ENCODE data around the gene LRP1-AS.

Gene LRP1-AS

GRCh38 chr12:57188090-57188425 lies 40.6 kb upstream of the LRP1-AS start:
- Histone ChIP-seq H3K9me3 (replicated peaks; ENCODE audit: low read length) (no peaks in the 10 kb centered on the region), H3K36me3 (ENCODE audit: insufficient read depth, low read length) (peaks cover 100% of the 10 kb centered on the region), H3K4me3 (ENCODE audit: low read length) (no peak overlapping the region), H3K9ac (ENCODE audit: low read depth, low read length) (no peak overlapping the region), H3K4me2 (ENCODE audit: low read length) (no peak overlapping the region), H3K27me3 (ENCODE audit: control insufficient read depth, insufficient read depth, low read length) (no peaks in the 10 kb centered on the region), H3K4me1 (ENCODE audit: control insufficient read depth, insufficient read depth, low read length) (no peaks in the 10 kb centered on the region)

GRCh38 chr12:57187222-57188089 lies 40.0 kb upstream of the LRP1-AS start:
- no peak overlapping the region for H3K9ac ChIP-seq (ENCODE audit: low read depth, low read length)
- no peak overlapping the region for H3K4me3 ChIP-seq (ENCODE audit: low read length)

GRCh38 chr12:57185906-57186508 lies 38.6 kb upstream of the LRP1-AS start:
- no peaks in the 10 kb centered on the region for H3K27me3 ChIP-seq (ENCODE audit: control insufficient read depth, insufficient read depth, low read length)
- H3K9ac ChIP-seq (ENCODE audit: low read depth, low read length) = no peak overlapping the region
- H3K4me1 ChIP-seq (ENCODE audit: control insufficient read depth, insufficient read depth, low read length) = no peaks in the 10 kb centered on the region
- H3K4me2 ChIP-seq (ENCODE audit: low read length) = no peak overlapping the region
- H3K4me3 ChIP-seq (ENCODE audit: low read length) = no peak overlapping the region
- peaks cover 98% of the 10 kb centered on the region for H3K36me3 ChIP-seq (ENCODE audit: insufficient read depth, low read length)
- no peaks in the 10 kb centered on the region for H3K9me3 ChIP-seq (replicated peaks; ENCODE audit: low read length)

More at GRCh38 chr12:57187222-57188089, 40.0 kb upstream of the LRP1-AS start:
- Histone ChIP-seq H3K4me1 (ENCODE audit: control insufficient read depth, insufficient read depth, low read length) (no peaks in the 10 kb centered on the region), H3K27me3 (ENCODE audit: control insufficient read depth, insufficient read depth, low read length) (no peaks in the 10 kb centered on the region), H3K4me2 (ENCODE audit: low read length) (no peak overlapping the region), H3K9me3 (replicated peaks; ENCODE audit: low read length) (no peaks in the 10 kb centered on the region), H3K36me3 (ENCODE audit: insufficient read depth, low read length) (peaks cover 99% of the 10 kb centered on the region)

GRCh38 chr12:57185403-57185802 lies 38.0 kb upstream of the LRP1-AS start:
- no peaks in the 10 kb centered on the region for H3K27me3 ChIP-seq (ENCODE audit: control insufficient read depth, insufficient read depth, low read length)
- no peak overlapping the region for H3K4me2 ChIP-seq (ENCODE audit: low read length)
- H3K36me3 ChIP-seq (ENCODE audit: insufficient read depth, low read length) = peaks cover 98% of the 10 kb centered on the region
- no peaks in the 10 kb centered on the region for H3K9me3 ChIP-seq (replicated peaks; ENCODE audit: low read length)
- H3K4me1 ChIP-seq (ENCODE audit: control insufficient read depth, insufficient read depth, low read length) = no peaks in the 10 kb centered on the region
- no peak overlapping the region for H3K9ac ChIP-seq (ENCODE audit: low read depth, low read length)
- H3K4me3 ChIP-seq (ENCODE audit: low read length) = no peak overlapping the region

GRCh38 chr12:57183939-57184725 lies 36.7 kb upstream of the LRP1-AS start:
- Histone ChIP-seq H3K9ac (ENCODE audit: low read depth, low read length) (no peak overlapping the region), H3K4me1 (ENCODE audit: control insufficient read depth, insufficient read depth, low read length) (no peaks in the 10 kb centered on the region), H3K36me3 (ENCODE audit: insufficient read depth, low read length) (peaks cover 98% of the 10 kb centered on the region), H3K27me3 (ENCODE audit: control insufficient read depth, insufficient read depth, low read length) (no peaks in the 10 kb centered on the region), H3K4me3 (ENCODE audit: low read length) (no peak overlapping the region), H3K4me2 (ENCODE audit: low read length) (no peak overlapping the region), H3K9me3 (replicated peaks; ENCODE audit: low read length) (no peaks in the 10 kb centered on the region)

- peaks cover 98% of the 10 kb centered on the region for H3K36me3 ChIP-seq (ENCODE audit: insufficient read depth, low read length)
Measured at GRCh38 chr12:57182918-57183575, 35.6 kb upstream of the LRP1-AS start.

GRCh38 chr12:57181561-57182155 lies 34.2 kb upstream of the LRP1-AS start:
- H3K4me2 ChIP-seq (ENCODE audit: low read length) = no peak overlapping the region
- H3K4me3 ChIP-seq (ENCODE audit: low read length) = no peak overlapping the region
- no peaks in the 10 kb centered on the region for H3K27me3 ChIP-seq (ENCODE audit: control insufficient read depth, insufficient read depth, low read length)
- H3K4me1 ChIP-seq (ENCODE audit: control insufficient read depth, insufficient read depth, low read length) = peaks cover 2% of the 10 kb centered on the region
- peaks cover 94% of the 10 kb centered on the region for H3K36me3 ChIP-seq (ENCODE audit: insufficient read depth, low read length)
- no peak overlapping the region for H3K9ac ChIP-seq (ENCODE audit: low read depth, low read length)
- H3K9me3 ChIP-seq (replicated peaks; ENCODE audit: low read length) = no peaks in the 10 kb centered on the region

More at GRCh38 chr12:57182918-57183575, 35.6 kb upstream of the LRP1-AS start:
- no peaks in the 10 kb centered on the region for H3K4me1 ChIP-seq (ENCODE audit: control insufficient read depth, insufficient read depth, low read length)
- H3K9me3 ChIP-seq (replicated peaks; ENCODE audit: low read length) = no peaks in the 10 kb centered on the region
- H3K4me2 ChIP-seq (ENCODE audit: low read length) = no peak overlapping the region
- H3K4me3 ChIP-seq (ENCODE audit: low read length) = no peak overlapping the region
- no peak overlapping the region for H3K9ac ChIP-seq (ENCODE audit: low read depth, low read length)
- no peaks in the 10 kb centered on the region for H3K27me3 ChIP-seq (ENCODE audit: control insufficient read depth, insufficient read depth, low read length)

GRCh38 chr12:57181072-57181471 lies 33.7 kb upstream of the LRP1-AS start:
- peaks cover 7% of the 10 kb centered on the region for H3K4me1 ChIP-seq (ENCODE audit: control insufficient read depth, insufficient read depth, low read length)
- H3K27me3 ChIP-seq (ENCODE audit: control insufficient read depth, insufficient read depth, low read length) = no peaks in the 10 kb centered on the region
- H3K4me3 ChIP-seq (ENCODE audit: low read length) = no peak overlapping the region
- H3K9ac ChIP-seq (ENCODE audit: low read depth, low read length) = no peak overlapping the region
- H3K36me3 ChIP-seq (ENCODE audit: insufficient read depth, low read length) = peaks cover 94% of the 10 kb centered on the region
- no peak overlapping the region for H3K4me2 ChIP-seq (ENCODE audit: low read length)
- H3K9me3 ChIP-seq (replicated peaks; ENCODE audit: low read length) = no peaks in the 10 kb centered on the region

- H3K4me2 ChIP-seq (ENCODE audit: low read length) = no peak overlapping the region
- peaks cover 94% of the 10 kb centered on the region for H3K36me3 ChIP-seq (ENCODE audit: insufficient read depth, low read length)
- H3K4me1 ChIP-seq (ENCODE audit: control insufficient read depth, insufficient read depth, low read length) = peaks cover 10% of the 10 kb centered on the region
- no peak overlapping the region for H3K4me3 ChIP-seq (ENCODE audit: low read length)
- no peaks in the 10 kb centered on the region for H3K9me3 ChIP-seq (replicated peaks; ENCODE audit: low read length)
- no peaks in the 10 kb centered on the region for H3K27me3 ChIP-seq (ENCODE audit: control insufficient read depth, insufficient read depth, low read length)
- no peak overlapping the region for H3K9ac ChIP-seq (ENCODE audit: low read depth, low read length)
Measured at GRCh38 chr12:57180321-57180989, 33.0 kb upstream of the LRP1-AS start.

- no peak overlapping the region for H3K4me2 ChIP-seq (ENCODE audit: low read length)
- no peak overlapping the region for H3K4me3 ChIP-seq (ENCODE audit: low read length)
- H3K9me3 ChIP-seq (replicated peaks; ENCODE audit: low read length) = no peaks in the 10 kb centered on the region
- H3K4me1 ChIP-seq (ENCODE audit: control insufficient read depth, insufficient read depth, low read length) = peaks cover 11% of the 10 kb centered on the region
- H3K36me3 ChIP-seq (ENCODE audit: insufficient read depth, low read length) = peaks cover 94% of the 10 kb centered on the region
- no peak overlapping the region for H3K9ac ChIP-seq (ENCODE audit: low read depth, low read length)
- H3K27me3 ChIP-seq (ENCODE audit: control insufficient read depth, insufficient read depth, low read length) = no peaks in the 10 kb centered on the region
Measured at GRCh38 chr12:57179331-57180086, 32.1 kb upstream of the LRP1-AS start.
